Measurements from ENCODE around the gene SUCO.

DNA sequence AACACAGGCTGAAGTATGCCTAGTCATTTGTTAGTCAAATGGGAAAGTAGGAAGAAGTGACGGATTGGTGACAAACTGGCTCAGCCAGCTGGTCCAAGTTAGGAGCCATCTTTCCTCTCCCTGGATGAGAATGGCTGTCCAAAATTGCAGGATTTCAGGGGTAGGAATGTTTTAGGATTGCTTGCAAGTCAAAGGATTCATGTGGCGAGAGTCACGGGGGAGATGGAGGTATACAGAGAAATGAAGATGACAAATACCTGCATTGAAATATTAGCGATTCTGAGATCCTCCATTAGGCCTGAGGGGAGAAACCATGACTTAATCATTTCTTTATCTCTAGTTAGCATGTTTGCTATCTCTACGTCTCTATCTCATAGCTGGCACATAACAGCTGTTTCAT, 47.3 kb upstream of the SUCO start:
- TF ChIP-seq, protein P1, sequence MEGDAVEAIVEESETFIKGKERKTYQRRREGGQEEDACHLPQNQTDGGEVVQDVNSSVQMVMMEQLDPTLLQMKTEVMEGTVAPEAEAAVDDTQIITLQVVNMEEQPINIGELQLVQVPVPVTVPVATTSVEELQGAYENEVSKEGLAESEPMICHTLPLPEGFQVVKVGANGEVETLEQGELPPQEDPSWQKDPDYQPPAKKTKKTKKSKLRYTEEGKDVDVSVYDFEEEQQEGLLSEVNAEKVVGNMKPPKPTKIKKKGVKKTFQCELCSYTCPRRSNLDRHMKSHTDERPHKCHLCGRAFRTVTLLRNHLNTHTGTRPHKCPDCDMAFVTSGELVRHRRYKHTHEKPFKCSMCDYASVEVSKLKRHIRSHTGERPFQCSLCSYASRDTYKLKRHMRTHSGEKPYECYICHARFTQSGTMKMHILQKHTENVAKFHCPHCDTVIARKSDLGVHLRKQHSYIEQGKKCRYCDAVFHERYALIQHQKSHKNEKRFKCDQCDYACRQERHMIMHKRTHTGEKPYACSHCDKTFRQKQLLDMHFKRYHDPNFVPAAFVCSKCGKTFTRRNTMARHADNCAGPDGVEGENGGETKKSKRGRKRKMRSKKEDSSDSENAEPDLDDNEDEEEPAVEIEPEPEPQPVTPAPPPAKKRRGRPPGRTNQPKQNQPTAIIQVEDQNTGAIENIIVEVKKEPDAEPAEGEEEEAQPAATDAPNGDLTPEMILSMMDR (conservative IDR thresholded peaks at IDR 0.05; ENCODE audit: low read length) = no peak
- TF ChIP-seq EZH2phosphoT487 (IDR thresholded peaks at IDR 0.05; ENCODE audit: borderline replicate concordance, low read depth, low read length) = no peak

All from OCI-LY7 (cell line).